Lung microvascular endothelial cell (primary cell): Measurements from ENCODE around the gene DIAPH3. TPM values are rescaled to one million over a fixed set of nuclear protein-coding genes. Genes with fewer than 3 reads are reported as not detected.

ENCODE experiments used
- DNase-seq, 2 donors: peaks; one replicate each; pipeline versions ENCODE4 v3.0.0 to v3.0.0-alpha.2; 2010; ENCODE audit warnings: low read depth in 2 of 2
- total RNA-seq: library from RNA; depleted of rRNA; stranded (reverse); fragments of >200 nt; gene quantifications from 2 replicates; pipeline ENCODE4 v1.2.1, GENCODE V29; 2014

DIAPH3 gene
- total RNA-seq, 1 donor from 2014 or later = 3.0 TPM

GRCh38 chr13:60152904-60153303 lies 10.8 kb downstream of the DIAPH3 start:
- no peak for DNase-seq

GRCh38 chr13:60152114-60152513 lies 11.6 kb downstream of the DIAPH3 start:
- no peak for DNase-seq

- DNase-seq = peak in 1 of 2 donors; percentile 16
Observed at GRCh38 chr13:60150538-60150937, 13.2 kb downstream of the DIAPH3 start.

GRCh38 chr13:60148918-60149317 lies 14.8 kb downstream of the DIAPH3 start:
- DNase-seq = peak; percentile 20 to 45

DNA sequence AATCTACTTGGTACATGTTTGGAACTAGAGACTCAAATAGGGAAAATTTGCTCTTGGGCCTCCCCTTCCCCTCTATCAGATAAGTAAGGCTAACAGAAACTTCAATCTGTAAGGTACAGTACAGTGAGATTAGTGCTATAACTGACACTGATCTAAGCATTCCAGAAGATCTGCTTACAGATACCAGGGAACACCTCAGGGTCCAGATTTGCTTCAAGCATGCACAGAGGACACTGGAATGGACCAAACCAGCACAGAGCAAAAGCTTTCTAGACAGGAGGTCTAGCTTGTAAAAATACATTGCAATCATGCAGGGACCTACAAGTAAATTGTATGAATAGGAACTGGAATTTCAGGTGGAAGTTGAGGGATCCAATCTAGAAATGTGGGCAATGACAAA lies 16.4 kb downstream of the DIAPH3 start:
- DNase-seq = no peak

DNA sequence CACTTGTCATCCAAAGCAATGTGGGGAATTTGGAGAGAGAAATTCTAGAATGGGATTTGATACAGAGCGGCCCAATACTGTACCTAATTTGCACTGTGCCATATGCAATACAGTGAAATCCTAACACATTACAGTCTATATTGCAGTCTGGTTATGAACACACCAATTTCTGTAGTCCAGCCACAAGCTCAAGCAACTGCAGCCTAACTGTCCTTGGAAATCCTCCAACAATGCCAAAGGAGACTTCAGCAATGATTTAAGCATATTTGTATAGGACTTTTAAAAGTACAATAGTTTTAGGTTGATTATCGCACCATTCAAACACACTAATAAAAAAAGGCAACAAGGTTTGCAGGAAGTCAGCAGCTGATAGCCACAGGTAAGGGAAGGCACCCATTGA lies 17.3 kb downstream of the DIAPH3 start:
- DNase-seq = no peak

DNA sequence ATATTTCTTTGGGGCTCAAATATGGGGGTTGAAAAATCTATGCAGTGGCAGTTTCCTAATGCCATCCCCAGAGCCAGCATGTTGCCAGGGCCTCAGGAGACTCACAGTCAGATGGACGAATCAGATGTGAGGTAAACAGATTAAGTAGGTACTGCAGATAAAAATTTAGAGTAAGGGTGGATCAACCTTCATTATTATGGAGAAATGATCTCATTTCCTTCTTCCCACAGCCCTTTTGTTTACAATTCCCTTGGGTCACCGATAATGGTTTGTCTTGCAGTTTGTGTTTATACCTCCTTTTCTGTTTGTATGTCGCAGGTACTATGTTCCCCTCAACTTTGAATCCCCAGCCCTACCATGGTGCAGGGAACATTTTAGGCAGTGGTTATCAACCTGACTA lies 20.0 kb downstream of the DIAPH3 start:
- DNase-seq = peak in 1 of 2 donors; percentile 28

DNA sequence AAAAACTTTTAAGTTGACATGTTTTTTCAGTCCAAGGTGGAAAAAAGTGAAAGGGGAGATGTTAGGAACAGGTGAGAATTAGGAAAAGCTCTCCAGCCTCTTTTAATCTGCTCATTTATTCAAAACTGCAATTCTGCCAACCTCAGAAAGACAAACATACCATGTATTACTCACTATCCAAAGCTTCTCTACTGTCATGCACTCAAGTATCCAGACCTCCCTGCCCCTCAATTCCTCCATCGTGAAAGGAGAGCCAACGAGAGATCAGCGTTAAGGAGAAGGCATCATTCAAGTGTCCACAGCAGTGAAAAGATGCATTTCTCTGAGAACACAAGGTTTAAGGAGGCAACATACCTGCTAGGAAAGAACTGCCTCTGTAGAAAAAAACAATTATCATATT lies 24.5 kb downstream of the DIAPH3 start:
- no peak for DNase-seq

GRCh38 chr13:60138674-60139073 lies 25.1 kb downstream of the DIAPH3 start:
- DNase-seq = no peak

DNA sequence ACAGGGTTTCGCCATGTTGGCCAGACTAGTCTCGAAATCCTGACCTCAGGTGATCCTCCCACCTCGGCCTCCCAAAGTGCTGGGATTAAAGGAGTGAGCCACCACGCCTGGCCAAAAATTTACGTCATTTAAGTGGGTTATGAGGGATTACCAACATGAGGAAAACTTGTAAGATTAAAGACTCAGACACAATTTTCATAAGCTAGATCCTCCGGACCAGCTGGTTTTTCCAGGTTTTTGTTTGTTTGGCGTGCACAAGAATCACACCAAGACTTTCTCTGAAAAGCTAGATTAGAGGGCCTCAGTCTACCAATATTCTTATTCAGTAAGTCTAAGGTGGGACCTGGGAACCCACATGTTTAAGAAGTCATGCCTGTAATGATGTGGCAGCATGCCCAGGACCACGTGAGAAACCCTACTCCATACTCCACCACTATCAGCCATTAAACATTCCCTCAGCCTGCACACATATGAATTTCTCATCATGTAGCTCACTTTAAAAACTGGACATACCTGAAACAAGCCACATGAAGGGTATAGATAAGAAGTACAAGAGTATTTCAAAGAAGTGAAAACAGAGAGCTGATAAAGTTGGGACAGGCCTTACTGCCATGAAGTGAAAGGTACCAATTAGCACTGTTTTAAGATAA lies 25.7 kb downstream of the DIAPH3 start:
- no peak for DNase-seq

GRCh38 chr13:60135344-60135743 lies 28.4 kb downstream of the DIAPH3 start:
- DNase-seq = peak in 1 of 2 donors; percentile 43

DNA sequence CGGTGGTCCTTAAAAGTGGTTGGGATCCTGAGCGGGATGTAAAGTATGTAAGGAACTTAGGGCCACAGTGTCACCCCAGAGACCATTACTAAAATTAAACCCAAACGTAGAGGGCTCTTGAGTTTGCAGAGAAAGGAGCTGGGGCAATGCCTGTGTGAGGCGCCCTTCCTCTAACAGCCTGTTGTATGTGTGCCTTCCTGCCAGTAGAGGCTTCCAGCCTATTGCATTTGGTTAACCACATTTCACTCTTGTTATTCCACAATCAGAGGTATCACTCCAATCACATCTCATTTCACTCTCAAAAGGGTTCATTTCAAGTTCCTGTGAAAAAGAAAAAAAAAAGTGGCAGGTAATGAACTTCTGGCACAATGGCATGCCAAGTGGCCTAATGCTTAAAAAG lies 29.4 kb downstream of the DIAPH3 start:
- peak in 1 of 2 donors; percentile 12 for DNase-seq

GRCh38 chr13:60121337-60121687 lies 42.4 kb downstream of the DIAPH3 start:
- no peak for DNase-seq

- DNase-seq = no peak
Observed at GRCh38 chr13:60120617-60121336, 43.0 kb downstream of the DIAPH3 start.

- DNase-seq = no peak
Observed at GRCh38 chr13:60118696-60119400, 44.9 kb downstream of the DIAPH3 start.

- no peak for DNase-seq
Observed at GRCh38 chr13:60114499-60115028, 49.2 kb downstream of the DIAPH3 start.

DNA sequence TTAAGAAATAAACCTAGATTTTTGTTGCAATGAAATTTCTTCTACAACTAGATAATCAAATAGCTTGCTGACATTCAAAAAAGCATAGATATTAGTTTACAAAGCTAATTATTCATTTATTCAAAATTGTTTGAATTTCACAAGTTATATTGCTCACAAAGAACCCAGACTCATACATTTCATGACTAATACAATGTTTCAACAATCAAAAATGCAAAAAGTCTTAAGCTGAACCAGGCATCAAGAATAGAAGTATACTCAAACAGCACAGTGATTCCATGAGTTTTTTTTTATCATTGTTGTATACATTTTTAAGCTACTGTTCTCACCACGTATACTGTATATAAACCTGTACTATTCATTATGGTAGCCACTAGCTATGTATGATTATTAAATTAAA lies 51.0 kb downstream of the DIAPH3 start:
- DNase-seq = no peak

DNA sequence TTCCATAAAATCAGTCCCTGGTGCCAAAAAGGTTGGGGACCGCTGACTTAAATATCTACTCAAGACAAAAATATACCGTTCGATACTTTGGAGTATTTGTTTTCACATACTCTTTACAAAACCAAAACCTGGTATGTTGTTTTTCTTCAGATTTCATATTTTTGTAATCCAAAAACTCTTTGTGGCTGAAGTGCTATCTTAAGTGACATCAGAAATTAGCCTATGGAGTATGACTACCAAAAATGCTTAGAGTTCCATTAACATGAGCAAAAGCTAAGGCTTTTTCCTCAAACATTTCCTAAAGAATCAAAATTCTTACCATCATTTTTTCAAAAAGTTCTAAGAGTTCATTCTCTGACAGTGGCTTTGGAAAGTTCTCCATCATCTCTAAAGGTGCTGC lies 52.0 kb downstream of the DIAPH3 start:
- DNase-seq = no peak

DNA sequence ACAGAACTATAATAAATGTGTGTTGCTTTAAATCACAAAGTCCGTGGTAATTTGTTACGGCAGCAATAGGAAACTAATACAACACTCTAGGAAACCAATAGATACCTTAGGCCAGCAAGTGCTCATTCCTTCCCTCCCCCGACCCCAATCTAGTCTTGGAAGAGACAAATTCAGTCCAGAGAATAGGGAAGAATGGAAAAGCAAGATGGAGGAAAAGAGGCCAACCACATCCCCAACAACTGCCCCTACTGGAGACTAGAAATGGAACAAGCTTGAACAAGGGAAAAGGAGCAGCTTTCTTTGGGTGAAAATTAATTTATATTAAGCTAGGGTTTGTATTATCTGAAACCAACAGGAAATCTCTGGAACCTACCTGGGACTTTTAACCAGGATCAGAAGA lies 54.4 kb downstream of the DIAPH3 start:
- DNase-seq = no peak

DNA sequence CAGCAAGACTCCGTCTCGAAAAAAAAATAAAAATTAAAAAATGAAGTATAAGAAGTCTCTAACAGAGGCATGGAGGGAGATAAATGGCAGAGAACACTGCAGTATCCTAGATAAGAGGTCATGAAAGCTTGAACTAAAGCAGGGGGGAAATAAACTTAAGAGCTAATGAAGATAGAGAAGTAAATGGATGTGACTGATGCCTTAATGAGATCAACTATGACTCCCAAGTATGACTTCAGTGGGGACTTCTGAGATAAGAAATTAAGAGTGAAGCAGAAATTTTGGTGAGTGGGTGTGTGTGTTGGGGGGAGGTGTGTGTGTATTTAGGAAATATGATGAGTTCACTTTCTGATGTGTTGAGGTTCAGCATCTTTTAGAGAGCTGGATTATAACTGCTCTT lies 55.1 kb downstream of the DIAPH3 start:
- no peak for DNase-seq

- no peak for DNase-seq
Observed at GRCh38 chr13:60099631-60100420, 63.9 kb downstream of the DIAPH3 start.

DNA sequence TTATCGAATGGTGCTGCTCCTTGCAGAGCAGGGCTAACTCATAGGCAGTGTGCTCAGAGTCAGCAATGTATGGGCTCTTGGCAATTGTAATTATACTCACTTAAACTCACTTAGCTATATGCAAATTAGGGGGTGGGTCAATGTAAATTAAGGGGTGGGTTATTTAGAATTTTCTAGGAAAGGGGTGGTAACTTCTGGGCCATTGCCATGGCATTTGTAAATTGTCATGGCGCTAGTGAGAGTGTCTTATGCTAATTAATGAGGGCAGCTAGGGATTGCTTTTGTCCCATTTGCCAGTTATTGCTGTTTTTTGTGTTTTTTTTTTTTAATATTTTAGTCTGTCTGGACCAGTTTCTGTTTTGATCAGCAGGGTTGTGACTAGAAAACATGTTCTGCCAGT lies 68.4 kb downstream of the DIAPH3 start:
- no peak for DNase-seq
